HuH-7.5 (cell line): ENCODE data around the gene IL25.

Experiments
- DNase-seq: peaks from one replicate; pipeline ENCODE4 v3.0.0; 2011; ENCODE audit warnings: low spot score

The IL25 gene

DNA sequence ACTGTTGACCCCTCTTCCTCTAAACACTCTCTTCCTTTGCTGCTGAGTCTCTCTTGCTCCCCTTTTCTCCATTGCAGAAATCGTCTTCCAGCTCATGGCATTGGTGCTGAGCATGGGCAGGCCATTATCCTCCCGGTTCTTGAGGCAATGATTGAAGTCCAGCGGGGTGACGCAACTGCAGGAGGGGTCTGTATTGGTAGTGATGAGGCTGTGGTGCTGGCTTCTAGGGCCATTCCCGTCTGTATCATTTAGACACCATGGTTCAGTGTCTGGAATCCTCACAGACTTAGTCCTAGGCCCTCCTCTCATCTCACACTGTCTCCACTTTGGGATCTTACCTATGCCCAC lies 19.2 kb upstream of the IL25 start:
- no peak for DNase-seq

DNA sequence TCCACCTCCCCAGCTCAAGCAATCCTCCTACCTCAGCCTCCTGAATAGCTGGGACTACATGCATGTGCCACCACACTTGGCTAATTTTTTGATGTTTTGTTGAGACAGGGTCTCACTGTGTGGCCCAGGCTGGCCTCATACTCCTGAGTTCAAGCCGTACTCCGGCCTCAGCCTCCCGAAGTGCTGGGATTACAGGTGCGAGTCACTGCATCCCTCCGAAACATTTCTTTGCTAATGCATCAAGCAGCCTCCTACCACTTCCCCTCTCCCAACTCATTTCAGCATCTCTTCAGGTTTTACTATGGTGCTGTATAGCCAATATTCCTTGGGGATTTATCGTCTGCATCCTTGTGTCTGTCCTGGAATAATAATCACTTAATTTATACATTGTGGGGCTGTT lies 17.6 kb upstream of the IL25 start:
- no peak for DNase-seq

DNA sequence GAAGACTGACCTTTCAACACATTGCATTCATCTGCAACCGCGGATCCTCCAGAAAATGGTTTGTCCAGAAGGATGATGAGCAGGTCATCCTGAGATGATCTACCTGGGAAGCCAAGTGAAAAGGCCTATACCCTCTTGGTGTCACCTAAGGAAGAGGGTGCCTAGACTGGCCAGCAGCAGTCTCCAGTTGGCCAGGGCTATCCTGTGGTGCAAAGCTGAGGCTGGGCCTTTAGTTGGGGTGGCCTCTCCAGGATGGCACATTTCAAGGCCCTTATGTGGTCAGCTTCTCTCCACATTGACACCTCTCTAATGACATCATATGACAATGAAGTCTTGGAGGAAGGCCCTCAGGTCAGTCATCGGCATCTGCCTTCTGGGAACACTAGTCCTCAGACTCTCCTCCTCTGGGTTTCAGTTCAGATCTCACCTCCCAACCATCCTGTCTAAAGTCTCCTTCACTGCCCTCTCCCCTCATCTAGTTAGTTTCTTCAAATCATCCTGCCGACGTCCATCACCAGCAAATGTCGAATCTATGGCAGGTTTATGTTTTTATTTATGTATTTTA lies 16.7 kb upstream of the IL25 start:
- DNase-seq: no peak

DNA sequence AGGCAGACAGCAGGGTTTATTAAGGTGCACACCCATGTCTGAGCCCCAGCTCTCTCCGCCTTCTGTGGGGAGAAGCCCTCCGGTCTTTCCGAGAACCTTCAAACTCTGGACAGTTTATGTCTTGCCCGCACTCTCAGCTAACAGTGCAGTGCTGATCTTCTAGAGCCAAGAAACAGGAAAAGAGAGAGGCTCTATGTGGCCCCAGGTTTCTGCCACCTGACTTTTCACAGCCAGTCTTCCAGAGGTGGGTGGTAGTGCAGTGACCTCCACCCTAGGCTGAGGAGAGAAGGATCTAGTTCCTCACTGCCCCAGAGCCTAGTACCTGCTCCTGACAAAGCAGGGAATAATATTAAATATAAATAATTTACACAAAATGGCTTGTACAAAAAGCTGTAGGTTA lies 15.9 kb upstream of the IL25 start:
- no peak for DNase-seq

DNA sequence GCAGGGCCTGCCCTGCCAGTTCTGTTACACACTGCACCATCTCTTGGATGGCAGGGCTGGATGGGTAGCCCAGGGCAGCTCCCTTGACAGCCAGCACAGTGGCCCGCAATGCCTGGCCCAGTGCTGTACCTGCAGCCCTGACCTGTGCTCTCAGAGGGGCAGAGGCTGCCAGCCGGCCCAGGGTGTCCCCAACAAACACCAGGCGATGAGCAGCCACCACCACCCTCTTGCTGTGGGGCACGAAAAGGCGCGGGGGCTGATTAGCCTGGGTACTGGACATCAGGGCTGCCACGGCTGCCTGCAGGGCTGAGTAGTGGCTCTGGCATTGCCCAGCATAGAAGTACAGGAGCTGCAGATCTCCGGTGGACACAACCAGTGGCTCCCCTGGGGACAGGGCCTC lies 15.3 kb upstream of the IL25 start:
- DNase-seq: no peak

DNA sequence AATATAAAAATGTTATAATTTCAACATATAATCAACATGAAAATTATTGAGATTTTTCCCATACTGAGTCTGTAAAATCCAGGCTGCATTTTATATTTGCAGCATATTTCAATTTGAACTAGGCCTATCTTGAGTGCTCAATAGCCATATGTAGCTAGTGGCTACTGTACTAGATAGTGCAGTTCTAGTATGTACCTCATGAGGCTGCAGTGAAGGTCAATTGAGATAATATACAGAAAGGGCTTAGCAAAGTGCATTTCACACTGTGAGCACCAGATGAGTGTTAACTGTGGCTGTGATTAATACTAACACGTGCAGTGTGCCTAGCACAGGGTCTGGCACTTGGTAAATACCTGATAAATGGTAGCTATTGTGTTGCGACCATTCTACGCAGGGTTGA lies 14.6 kb upstream of the IL25 start:
- no peak for DNase-seq

DNA sequence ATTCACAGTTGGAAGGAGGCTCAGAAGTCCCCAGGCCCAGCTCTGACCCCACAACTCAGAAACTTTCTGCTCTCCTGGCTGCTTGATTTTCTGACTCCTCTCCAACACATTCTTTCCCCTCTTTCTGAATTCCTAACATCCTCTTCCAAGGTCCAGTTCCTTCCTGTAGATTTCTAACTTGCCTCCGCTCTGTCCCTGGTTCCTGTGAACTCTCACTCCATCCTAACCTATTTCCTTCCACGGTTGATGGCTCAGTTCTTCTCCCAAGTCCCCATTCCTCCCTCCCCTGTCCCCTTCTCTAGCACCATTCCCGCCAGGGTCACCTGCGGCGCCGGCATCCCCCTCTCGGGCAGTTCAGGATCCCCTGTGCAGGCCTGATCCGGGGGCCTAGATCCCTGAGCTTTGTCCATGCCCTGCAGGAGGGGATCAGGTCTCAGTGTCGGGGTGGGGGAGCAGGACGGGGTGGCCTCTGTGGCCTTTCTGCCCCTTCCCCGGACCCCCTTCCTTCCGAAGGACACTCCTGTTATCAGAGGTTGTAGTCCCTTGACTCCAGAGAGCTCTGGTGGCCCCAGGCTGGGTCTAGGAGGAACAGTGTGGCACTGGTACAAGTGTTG lies 13.9 kb upstream of the IL25 start:
- no peak for DNase-seq

DNA sequence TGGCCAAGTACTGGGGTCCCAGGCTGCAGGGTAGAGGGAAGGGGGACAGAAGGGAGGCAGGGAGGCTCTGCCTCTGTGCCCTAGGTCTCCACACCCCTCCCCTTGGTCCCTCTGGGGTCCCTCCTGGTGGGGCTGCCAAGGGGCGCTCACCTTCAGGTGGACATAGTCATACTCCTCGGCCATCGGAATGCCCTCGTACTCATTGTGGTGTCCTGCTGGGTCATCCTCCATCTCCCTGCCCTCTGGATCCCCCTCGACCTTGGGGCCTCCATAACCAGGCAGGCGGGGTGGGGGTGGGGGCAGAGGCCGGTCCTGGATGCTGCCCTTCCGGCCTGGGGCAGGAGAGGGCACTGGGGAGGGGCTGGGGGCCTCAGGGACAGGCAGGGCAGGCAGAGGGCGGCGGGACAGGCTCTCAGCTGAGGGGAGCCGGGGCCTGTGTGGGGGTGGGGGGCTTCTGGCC lies 13.4 kb upstream of the IL25 start:
- DNase-seq: no peak

DNA sequence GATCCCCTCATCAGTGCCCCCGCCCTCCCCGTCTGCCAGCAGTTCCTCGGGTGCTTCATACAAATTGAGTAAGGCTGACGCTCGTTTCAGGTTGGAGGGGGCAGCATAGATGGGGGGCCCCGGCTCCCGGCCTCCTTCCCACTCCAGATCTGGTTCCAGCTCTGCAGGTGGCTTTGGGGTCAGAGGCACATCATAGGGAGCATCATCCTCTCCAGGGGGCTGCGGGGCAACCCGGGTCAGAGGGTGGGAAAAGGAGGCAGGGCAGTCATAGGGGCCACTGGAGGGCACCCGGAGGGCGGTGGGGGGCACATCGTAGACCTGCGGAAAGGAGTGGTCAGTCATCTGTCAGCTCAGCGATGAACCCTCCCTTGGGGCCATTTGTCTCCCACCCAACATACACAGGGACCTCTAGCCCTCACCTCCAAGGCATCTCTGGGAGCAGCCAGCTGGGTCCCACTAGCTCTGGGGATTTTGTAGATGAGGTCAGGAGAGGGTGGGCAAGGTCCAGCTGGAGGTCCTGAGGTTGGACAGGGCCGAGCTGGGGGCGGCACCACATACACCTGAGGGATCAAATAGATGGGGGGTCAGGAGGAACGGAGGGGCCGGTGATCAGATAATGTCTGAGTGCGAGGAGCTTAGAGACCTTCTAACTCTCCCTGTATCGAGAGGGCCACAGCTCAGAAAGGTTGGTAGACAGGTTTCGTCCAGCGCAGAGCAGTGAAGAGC lies 12.7 kb upstream of the IL25 start:
- no peak for DNase-seq

DNA sequence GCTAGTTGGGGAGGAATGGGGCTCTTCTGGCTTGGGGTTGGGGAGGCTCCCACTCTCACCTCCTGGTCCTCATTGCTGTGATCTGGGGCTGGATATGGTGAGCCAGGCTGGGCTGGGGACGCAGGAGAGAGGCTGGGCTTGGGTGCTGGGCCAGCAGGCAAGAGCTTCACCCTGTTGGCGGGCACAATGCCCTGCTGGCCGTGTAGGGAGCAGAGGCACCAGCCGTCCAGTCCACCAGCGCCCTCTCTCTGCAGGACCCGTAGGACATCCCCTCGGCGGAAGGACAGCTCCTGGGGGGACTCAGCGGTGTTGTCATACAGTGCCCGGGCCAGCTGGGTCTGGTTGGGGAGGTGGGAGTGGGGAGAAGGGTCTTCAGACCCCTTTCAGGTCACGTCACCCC lies 12.1 kb upstream of the IL25 start:
- DNase-seq: no peak

DNA sequence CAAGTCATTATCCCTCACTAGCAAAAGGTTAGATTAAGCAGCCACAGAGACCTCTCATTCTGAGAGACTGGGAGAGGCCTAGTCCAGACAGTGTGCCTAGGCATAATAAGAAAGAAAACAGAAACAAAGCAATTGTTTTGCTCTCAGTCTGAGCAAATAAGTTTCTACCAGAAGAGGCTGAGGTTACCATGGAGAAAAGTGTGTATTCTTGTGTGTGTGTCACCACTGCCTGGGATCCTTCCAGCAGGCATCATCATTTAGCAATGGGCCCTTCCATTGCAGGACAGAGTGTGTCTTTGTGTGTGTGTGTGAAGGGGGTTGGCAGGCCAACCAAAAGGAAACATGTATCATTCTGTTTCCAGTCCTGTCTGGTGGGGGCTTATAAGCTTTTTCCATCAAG lies 11.3 kb upstream of the IL25 start:
- no peak for DNase-seq

DNA sequence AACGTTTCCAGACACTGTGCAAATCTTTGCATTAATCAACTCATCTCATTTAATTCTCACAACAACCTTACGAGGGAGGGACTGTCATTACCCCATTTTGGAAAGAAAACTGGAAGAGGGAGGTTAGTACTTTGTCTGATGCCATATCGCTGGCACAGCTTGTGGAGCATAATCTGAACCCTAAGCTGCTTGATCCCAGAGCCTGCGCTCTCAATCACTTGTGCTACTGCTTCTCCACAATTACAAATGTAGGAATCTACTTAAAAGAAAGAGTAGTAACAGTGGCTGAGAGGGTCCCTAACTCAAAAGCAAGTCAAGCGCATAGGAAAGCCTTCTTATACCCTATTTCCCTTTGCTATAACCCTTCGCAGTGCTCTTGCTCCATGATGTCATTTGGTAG lies 10.8 kb upstream of the IL25 start:
- no peak for DNase-seq

DNA sequence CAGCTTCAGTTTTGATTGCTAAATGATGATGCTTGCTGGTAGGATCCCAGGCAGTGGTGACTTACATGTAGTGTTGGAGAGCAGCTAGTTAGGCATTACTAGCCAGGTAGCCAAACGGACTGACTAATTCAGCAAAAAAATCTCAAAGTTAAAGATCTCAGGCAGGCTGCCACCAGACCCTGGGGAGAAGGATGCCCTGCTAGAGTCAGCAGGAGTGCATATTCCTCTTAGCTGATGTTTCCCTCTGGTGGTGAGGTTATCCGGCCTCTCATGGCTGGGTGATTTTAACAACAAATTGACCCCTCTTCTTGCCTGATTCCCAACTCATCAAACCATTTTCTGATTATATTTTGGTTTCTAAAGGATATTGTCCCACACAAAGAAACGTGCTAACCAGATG lies 10.4 kb upstream of the IL25 start:
- no peak for DNase-seq

DNA sequence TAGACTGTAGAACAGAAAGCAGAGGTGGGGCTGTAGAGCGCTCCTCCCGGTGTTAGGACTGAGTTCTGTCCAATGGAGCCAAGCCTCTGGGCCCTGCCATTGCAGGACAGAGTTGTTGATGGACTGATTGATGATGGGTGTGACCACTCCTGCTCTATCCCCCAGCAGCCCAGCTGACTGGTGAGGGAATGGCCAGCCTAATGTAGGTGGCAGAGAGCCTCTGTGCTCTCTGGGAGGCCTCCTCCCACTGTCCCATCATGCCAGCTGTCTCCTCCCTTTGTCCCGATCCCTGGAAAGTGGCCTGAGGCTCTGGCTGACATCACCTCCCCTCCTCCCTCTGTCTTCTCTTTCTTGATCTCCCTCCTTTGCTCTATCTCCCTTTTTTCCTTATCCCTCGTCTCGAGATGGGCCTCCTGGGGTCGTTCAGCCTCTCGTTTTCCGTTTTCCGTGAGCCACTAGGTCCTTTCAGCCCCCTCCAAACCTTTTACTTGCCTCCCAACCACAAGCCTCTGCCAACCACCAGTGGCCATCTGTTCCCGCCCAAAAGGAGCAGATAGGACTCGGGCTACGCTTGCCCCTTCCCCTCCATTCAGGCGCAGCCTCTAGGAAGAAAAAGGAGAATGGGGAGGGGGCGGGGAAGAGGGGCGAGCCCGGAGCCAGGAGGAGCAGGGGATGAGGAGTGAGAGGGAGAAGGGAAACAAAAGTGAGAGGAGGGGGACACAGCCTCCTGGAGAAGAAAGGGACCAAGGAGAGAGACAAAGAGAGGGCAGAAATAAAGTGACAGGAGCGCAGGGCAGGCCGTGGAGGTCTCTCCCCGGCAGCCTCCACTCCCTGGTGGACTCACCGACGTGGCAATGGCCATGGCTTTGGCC lies 8.2 kb upstream of the IL25 start:
- DNase-seq: no peak

DNA sequence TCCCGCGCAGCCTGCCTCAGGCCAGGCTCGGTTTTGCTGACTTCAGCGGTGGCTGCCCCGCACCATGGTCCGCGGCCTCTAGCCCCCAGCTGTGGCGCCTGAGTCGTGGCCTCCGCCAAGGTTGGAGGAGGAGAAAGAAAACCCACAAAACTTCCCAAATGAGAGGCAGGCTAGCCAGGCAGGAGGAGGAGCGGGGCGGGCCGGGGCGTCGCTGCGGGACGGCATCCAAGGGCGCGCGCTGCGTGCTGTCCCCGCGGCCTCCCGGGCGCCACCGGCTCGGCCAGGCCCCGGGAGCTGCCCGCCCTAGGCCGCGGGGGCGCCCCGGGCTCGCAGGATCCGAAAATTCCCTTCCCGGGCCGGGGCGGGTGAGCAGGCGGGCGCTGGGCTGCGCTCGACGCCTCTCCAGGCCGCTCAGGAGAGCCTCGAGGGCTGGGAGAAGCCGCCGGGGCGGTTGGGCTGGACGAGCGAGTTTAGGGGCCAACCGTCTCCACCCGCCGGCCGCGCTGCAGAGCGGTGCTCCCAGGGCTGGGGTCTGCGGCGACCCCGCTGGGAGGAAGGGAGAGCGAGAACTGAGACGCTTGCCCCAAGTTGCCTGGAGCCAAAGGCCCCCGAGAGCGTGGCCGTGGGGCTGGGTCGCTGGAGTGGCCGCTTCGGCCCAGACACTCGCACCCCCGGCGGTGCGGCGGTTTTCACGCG lies 7.4 kb upstream of the IL25 start, which contains the start of gene EFS:
Gene EFS (minus strand): TSS at position 137 of the 696 bp plus-strand sequence. CDS start 147 bp downstream, outside the sequence.
- no peak for DNase-seq

DNA sequence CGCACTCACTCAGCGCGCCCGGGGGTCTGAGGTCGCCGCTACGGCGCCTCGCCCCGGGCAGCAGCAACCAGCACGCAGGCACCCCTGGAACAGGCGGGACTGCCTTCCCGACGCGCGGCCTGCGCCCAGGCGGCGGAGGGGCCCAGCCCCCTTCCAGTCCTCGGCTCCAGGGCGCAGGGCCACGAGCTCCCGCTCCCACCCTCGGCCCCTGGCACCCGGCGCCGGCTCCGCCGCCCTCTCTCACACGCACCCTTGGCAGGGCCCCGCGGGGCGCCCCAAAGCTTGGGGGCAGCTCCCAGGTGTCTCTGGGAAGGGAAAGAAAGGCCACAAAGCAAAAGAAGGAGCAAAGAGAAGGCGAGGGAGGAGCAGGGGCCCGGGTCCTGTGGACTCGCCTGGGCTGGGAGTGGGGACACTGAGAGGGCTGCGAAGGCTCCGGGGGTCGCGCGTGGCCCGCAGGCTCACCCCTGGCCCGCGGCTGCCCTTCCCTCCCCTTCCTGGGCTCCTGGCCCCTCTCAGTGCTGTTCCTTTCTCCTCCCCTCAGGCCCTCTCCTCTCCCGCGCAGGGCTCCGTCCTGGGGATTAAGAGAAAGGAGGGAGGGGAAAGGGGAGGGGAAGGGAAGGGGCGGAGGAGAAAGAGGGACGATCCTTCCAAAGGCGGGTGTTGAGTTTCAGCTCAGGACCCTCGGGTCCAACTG lies 6.7 kb upstream of the IL25 start:
- no peak for DNase-seq

DNA sequence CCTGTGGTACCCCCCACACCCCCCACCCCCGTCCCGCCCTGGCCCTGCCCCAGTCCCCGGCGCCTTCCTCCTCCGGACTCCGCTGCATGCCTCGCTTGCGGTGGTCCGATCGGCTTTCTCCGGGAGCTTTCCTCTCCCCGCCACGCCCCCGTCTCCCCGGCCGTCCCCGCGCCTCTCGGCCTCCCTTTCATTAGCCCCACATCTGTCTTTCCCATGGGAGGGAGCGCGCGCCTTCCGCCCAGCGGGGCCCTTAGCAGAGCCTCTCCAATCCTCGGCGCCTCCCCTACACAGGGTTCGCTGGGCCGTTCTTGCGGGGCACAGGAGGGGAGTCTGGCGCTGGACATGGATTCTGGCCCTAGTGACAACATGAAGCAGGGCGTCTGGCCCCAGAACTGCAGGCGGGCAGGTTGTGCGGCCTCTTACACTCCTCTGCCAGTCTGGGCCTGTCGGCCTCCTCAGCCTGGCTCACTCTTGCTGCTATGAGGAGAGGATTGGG lies 6.1 kb upstream of the IL25 start:
- DNase-seq: no peak

DNA sequence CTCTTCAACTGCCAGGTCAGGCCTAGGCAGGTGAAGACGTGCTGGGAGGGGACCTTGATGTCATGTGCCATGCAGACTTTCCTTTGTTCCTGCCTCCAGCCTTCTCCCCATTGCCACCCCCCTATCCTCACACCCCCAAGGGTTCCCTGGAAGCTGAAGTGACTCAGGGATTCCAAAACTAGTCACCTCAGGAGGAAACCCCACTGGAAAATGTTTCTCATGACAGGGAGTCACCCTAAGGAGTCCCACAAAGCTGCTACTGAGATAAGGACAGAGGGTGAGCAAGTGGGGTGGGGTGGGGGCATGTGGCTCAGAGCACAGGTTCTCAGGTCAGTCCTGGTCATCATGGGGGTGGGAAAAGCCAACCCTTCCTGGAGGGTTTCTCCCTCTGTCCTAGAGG lies 2.4 kb upstream of the IL25 start:
- no peak for DNase-seq

DNA sequence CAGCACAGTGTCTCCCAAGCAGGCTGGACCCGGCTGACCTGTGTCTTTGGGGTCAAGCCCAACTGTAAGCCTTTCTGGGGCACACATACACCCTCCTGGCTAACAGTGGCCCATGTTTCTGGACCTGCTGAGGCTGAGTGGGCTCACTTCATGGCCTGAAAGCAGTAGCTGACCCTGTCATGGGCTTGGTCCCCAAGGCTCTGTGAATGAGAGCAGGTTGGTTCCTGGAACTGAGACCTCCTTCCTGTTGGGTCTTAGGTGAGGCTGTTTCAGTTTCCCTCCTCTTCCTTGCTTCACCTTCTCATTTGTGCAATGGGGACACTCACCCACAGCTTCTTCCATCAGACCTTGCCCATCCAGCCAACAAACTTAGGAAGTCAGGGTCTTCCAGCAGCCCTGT lies 744 bp upstream of the IL25 start:
- no peak for DNase-seq

DNA sequence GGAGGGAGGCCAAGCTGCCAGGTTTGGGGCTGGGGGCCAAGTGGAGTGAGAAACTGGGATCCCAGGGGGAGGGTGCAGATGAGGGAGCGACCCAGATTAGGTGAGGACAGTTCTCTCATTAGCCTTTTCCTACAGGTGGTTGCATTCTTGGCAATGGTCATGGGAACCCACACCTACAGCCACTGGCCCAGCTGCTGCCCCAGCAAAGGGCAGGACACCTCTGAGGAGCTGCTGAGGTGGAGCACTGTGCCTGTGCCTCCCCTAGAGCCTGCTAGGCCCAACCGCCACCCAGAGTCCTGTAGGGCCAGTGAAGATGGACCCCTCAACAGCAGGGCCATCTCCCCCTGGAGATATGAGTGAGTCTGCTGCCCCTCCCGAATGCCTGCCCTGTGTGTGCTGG lies 432 bp downstream of the IL25 start:
- DNase-seq: no peak

DNA sequence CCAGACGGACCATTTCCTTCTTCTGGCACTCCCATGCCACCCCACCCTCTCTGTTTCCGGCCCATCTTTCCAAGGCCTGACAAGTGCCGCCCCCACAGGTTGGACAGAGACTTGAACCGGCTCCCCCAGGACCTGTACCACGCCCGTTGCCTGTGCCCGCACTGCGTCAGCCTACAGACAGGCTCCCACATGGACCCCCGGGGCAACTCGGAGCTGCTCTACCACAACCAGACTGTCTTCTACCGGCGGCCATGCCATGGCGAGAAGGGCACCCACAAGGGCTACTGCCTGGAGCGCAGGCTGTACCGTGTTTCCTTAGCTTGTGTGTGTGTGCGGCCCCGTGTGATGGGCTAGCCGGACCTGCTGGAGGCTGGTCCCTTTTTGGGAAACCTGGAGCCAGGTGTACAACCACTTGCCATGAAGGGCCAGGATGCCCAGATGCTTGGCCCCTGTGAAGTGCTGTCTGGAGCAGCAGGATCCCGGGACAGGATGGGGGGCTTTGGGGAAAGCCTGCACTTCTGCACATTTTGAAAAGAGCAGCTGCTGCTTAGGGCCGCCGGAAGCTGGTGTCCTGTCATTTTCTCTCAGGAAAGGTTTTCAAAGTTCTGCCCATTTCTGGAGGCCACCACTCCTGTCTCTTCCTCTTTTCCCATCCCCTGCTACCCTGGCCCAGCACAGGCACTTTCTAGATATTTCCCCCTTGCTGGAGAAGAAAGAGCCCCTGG lies 3.1 kb downstream of the IL25 start:
- DNase-seq: no peak
